Upper lobe of left lung (tissue), 6 donors: ENCODE results near the gene CTPS1. TPM values are rescaled to one million over a fixed set of nuclear protein-coding genes. Genes with fewer than 3 reads are reported as not detected.

ENCODE experiments used
- ATAC-seq, 2 donors: fragments of 200-7000 bp; cut with Tn5 transposase; one replicate each; pipeline ENCODE4 v1.9.1; 2022; ENCODE audit warnings: mild to moderate bottlenecking in 2 of 2, moderate library complexity in 2 of 2; ENCODE audit not compliant: low FRiP score in 2 of 2
- DNase-seq, 2 donors: peaks; one replicate each; pipeline ENCODE4 v3.0.0-alpha.2; 2019 to 2020
- H3K27ac ChIP-seq, 4 donors: fragments of 200-600 bp; sonication (generic); one replicate each; pipeline ENCODE4 v1.5.1; 2016 to 2019
- H3K27me3 ChIP-seq, 4 donors: fragments of 200-600 bp; sonication (generic); one replicate each; pipeline ENCODE4 v1.5.1; 2017 to 2019
- H3K36me3 ChIP-seq, 4 donors: fragments of 200-600 bp; sonication (generic); one replicate each; pipeline ENCODE4 v1.5.1; 2016 to 2019
- H3K4me1 ChIP-seq, 4 donors: fragments of 200-600 bp; sonication (generic); one replicate each; pipeline ENCODE4 v1.5.1; 2018 to 2019
- H3K4me3 ChIP-seq, 4 donors: fragments of 200-600 bp; sonication (generic); one replicate each; pipeline ENCODE4 v1.5.1; 2017 to 2019; ENCODE audit warnings: mild to moderate bottlenecking in 2 of 4, moderate library complexity in 1 of 4
- H3K9me3 ChIP-seq, 4 donors: fragments of 200-600 bp; sonication (generic); one replicate each; pipeline ENCODE4 v1.5.1; 2018 to 2019
- CTCF ChIP-seq, 6 experiments: fragments of 450-650 bp in 4 of 6; fragments of 200-600 bp in 2 of 6; sonication (generic) in 2 of 6; IDR thresholded peaks; one replicate each; pipeline ENCODE4 v1.5.1; 2016 to 2019; ENCODE audit warnings: antibody characterized with exemption in 6 of 6
- EP300 ChIP-seq, 4 donors: sonication (generic); formaldehyde crosslinking; IDR thresholded peaks; one replicate each; pipeline ENCODE4 v1.5.1; 2017; ENCODE audit warnings: antibody characterized with exemption in 4 of 4, control low read depth in 2 of 4
- POLR2A ChIP-seq, 4 donors: fragments of 450-650 bp; IDR thresholded peaks; one replicate each; pipeline ENCODE4 v1.5.1; 2016 to 2017; ENCODE audit warnings: antibody characterized with exemption in 4 of 4, mild to moderate bottlenecking in 2 of 4
- POLR2AphosphoS5 ChIP-seq, 2 donors: sonication (generic); formaldehyde crosslinking; IDR thresholded peaks; one replicate each; pipeline ENCODE4 v1.5.1; 2017; ENCODE audit warnings: antibody characterized with exemption in 2 of 2
- WGBS, 2 donors: methylation state at CpG; one replicate each; pipeline ENCODE4 v1.1.5; 2017 to 2018; 5-methylcytosine and 5-hydroxymethylcytosine counted together
- total RNA-seq, 6 donors: library from RNA; depleted of rRNA in 4 of 6; stranded (reverse); fragments of >200 nt in 4 of 6; gene quantifications; one replicate each; pipeline versions ENCODE4 v1.1.0 to v1.2.1, GENCODE V29; 2016 to 2021
- donor health status: DM: no; HTN: no; CAD: no; lungs with moderate emphysema.
- donor health status: DM: no; HTN: yes; CAD: no; lungs with severe emphysema.

Gene CTPS1
- total RNA-seq, 6 donors from 2014 or later, result 12.7 to 32.5 (median 25.0) TPM

DNA sequence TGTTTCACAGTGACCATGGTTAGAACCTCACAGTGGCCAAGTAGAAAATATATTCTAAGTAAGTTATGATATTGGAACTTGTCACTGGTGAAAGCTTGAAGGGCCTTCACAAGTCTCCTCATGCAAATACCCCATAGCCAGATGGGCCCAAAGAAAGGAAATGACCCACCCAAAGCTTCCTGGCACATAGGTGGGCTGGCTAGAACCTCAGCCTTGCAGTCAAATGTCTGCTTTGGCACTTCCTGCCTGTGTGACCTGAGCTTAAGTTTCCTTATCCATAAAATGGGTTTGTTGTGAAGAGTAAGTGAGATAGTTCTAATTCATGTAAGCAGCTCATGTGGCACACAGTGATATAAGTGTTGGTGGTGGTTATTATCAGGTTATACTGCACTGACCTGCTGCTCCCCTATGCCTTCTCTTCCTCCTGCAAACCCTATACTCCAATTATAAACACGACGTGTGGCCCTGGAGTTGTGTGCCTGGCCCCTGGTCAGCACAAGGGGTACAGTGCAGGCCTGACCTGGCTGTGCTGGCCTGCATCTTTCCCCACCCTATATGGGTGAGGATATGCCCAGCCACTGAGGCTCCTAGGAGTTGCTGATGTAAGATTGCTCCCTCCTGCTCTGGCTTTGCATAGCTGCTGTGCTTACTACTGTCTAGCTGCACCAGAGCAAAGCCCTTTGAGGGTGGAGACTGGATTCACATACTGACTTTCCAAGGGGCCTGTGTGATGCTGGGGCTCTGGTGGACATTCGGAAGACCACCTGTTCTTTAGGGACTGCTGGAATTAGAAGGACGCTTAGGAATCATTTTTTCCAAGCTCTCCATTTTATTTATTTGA is 46.7 kb downstream of the CTPS1 start:
- TF ChIP-seq CTCF (IDR thresholded peaks at IDR 0.05) (no peak), POLR2AphosphoS5 (IDR thresholded peaks at IDR 0.05) (no peak), EP300 (IDR thresholded peaks at IDR 0.05) (no peak), POLR2A (IDR thresholded peaks at IDR 0.05) (no peak)
- DNase-seq (no peak), ATAC-seq (no peak)
- H3K36me3 ChIP-seq, result peaks cover 8 to 52% (median 20%) of the 10 kb centered on the region in 4 donors
- no peaks in the 10 kb centered on the region for H3K27me3 ChIP-seq
- no peak overlapping the region for H3K27ac ChIP-seq
- no peaks in the 10 kb centered on the region for H3K9me3 ChIP-seq
- peaks cover 0 to 10% (median 9%) of the 10 kb centered on the region in 4 donors for H3K4me1 ChIP-seq
- no peak overlapping the region for H3K4me3 ChIP-seq
- 94 to 98% methylated on average over 4 of the region's 4 CpGs for WGBS, 2 donors

- no peak overlapping the region for H3K4me3 ChIP-seq
- no peak overlapping the region for H3K27ac ChIP-seq
- DNase-seq (no peak), ATAC-seq (no peak)
- H3K36me3 ChIP-seq, result peaks cover 10 to 63% (median 24%) of the 10 kb centered on the region in 4 donors
- no peaks in the 10 kb centered on the region for H3K4me1 ChIP-seq
- no peaks in the 10 kb centered on the region for H3K9me3 ChIP-seq
- WGBS, 2 donors, result 96 to 99% methylated on average over 5 to 9 of the region's 10 CpGs
- no peaks in the 10 kb centered on the region for H3K27me3 ChIP-seq
- TF ChIP-seq POLR2AphosphoS5 (IDR thresholded peaks at IDR 0.05), result no peak
- TF ChIP-seq EP300 (IDR thresholded peaks at IDR 0.05), result no peak
- TF ChIP-seq POLR2A (IDR thresholded peaks at IDR 0.05), result no peak
- no peak for TF ChIP-seq CTCF (IDR thresholded peaks at IDR 0.05)
Measured at GRCh38 chr1:41028034-41028642, 48.6 kb downstream of the CTPS1 start.

DNA sequence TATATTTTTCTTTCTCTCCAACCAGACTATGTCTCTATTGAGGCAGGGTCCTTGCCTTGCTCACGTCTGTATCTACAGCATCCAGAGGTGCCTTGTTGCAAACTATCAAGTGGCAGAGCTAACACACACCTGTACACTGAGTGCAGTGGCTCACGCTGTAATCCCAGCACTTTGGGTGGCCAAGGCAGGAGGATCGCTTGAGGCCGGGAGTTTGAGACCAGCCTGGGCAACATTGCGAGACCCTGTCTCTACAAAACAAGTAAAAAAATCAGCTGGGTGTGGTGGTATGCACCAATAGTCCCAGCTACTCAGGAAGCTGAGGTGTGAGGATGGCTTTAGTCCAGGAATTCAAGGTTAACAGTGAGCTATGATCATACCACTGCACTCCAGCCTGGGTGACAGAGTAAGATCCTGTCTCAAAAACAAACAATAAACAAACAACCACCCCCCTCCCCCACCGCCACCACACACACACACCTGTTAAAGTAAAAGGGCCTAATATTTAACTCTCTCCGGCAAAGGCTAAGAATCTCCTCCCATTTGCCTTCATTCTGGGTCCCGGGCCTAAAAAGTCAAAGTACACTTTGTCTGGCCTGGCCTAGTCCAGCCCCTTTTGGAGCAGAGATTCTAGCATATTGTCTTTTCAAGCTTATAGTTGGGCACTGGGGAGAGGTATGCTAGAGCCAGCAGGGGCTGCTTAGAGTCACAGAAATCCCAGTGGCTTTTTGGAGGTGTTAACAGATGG is 51.5 kb downstream of the CTPS1 start:
- no peaks in the 10 kb centered on the region for H3K9me3 ChIP-seq
- TF ChIP-seq POLR2AphosphoS5 (IDR thresholded peaks at IDR 0.05) (no peak), CTCF (IDR thresholded peaks at IDR 0.05) (no peak), POLR2A (IDR thresholded peaks at IDR 0.05) (no peak), EP300 (IDR thresholded peaks at IDR 0.05) (no peak)
- no peak for ATAC-seq
- no peak overlapping the region for H3K27ac ChIP-seq
- H3K4me1 ChIP-seq, result peaks cover 0 to 4% (median 0%) of the 10 kb centered on the region in 4 donors
- no peak overlapping the region for H3K4me3 ChIP-seq
- H3K27me3 ChIP-seq, result no peaks in the 10 kb centered on the region
- 97 to 100% methylated on average over 8 of the region's 8 CpGs for WGBS, 2 donors
- no peak for DNase-seq
- H3K36me3 ChIP-seq, result peaks cover 13 to 81% (median 24%) of the 10 kb centered on the region in 4 donors

DNA sequence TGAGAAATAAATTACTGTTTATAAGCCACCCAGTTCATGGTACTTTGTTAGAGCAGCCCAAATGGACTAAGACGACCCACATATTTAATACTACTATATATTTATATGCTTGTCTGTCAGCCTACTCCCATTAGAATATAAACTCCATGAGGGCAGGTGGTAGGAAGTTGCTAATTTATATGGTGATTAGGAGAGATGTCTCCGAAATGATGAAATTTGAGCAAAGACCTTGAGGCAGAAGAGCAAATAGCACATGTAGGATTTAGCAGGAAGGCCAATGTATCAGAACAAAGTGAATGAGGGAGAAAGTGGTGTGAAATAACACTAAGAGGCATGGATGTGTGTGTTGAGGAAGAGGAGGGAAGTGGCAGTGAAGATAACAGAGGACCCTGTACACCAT is 52.7 kb downstream of the CTPS1 start:
- Histone ChIP-seq H3K4me1 (peaks cover 0 to 4% (median 0%) of the 10 kb centered on the region in 4 donors), H3K4me3 (no peak overlapping the region), H3K27me3 (no peaks in the 10 kb centered on the region), H3K27ac (no peak overlapping the region), H3K9me3 (no peaks in the 10 kb centered on the region), H3K36me3 (peaks cover 18 to 83% (median 29%) of the 10 kb centered on the region in 4 donors)
- ATAC-seq (no peak), DNase-seq (no peak)
- TF ChIP-seq POLR2A (IDR thresholded peaks at IDR 0.05), result no peak
- WGBS, 2 donors, result 68 to 99% methylated on average over 2 of the region's 2 CpGs

- no peak for TF ChIP-seq EP300 (IDR thresholded peaks at IDR 0.05)
- no peaks in the 10 kb centered on the region for H3K27me3 ChIP-seq
- no peak overlapping the region for H3K27ac ChIP-seq
- no peak for DNase-seq
- peaks cover 0 to 4% (median 0%) of the 10 kb centered on the region in 4 donors for H3K4me1 ChIP-seq
- no peak for ATAC-seq
- H3K36me3 ChIP-seq, result peaks cover 12 to 83% (median 24%) of the 10 kb centered on the region in 4 donors
- no peaks in the 10 kb centered on the region for H3K9me3 ChIP-seq
- WGBS, 2 donors, result 86 to 88% methylated on average over 3 of the region's 3 CpGs
- no peak overlapping the region for H3K4me3 ChIP-seq
Measured at GRCh38 chr1:41033272-41033671, 53.8 kb downstream of the CTPS1 start.
